Activated CD8-positive, alpha-beta T cell treated with anti-CD3 and anti-CD28 coated beads for 36 hours (primary cell): Measurements from ENCODE around the gene SELENOH. TPM values are rescaled to one million over a fixed set of nuclear protein-coding genes. Genes with fewer than 3 reads are reported as not detected.
A peak's percentile ranks its signal among the peaks of the same experiment; 100 is the strongest.
"Not testable (repeated sequence)": the region's sequence is repeated elsewhere in the genome, so short reads cannot be mapped to it uniquely, and the experiment has no call there.

Source experiments
- ATAC-seq: fragments of 200-7000 bp; cut with Tn5 transposase; one replicate; pipeline ENCODE4 v1.10.0; 2021; ENCODE audit warnings: mild to moderate bottlenecking, moderate library complexity
- CTCF ChIA-PET: fragments of 350-600 bp; sonication (Branson Sonifier 250); formaldehyde crosslinking; loops from one replicate; lab custom pipeline; 2021; ENCODE audit warnings: antibody characterized with exemption; lab: Charles Lee
- POLR2A ChIA-PET: fragments of 350-600 bp; sonication (Branson Sonifier 250); formaldehyde crosslinking; loops from one replicate; lab custom pipeline; 2021; ENCODE audit warnings: antibody characterized with exemption; lab: Charles Lee
- DNase-seq: peaks from one replicate; pipeline ENCODE4 v3.0.0-alpha.2; 2020
- H3K27ac Mint-ChIP-seq: one replicate; pipeline ENCODE4 v1.8.0; 2021; ENCODE audit warnings: mild to moderate bottlenecking, mixed read lengths
- H3K27me3 Mint-ChIP-seq: one replicate; pipeline ENCODE4 v1.8.0; 2021; ENCODE audit warnings: mixed read lengths
- H3K36me3 Mint-ChIP-seq: one replicate; pipeline ENCODE4 v1.8.0; 2021; ENCODE audit warnings: low read depth, mixed read lengths
- H3K4me1 Mint-ChIP-seq: one replicate; pipeline ENCODE4 v1.8.0; 2021; ENCODE audit warnings: low read depth, mixed read lengths
- H3K4me3 Mint-ChIP-seq: one replicate; pipeline ENCODE4 v1.8.0; 2021; ENCODE audit warnings: mild to moderate bottlenecking, moderate library complexity, mixed read lengths
- H3K9me3 Mint-ChIP-seq: one replicate; pipeline ENCODE4 v1.8.0; 2021; ENCODE audit warnings: mixed read lengths
- intact Hi-C: fragments of 100-400 bp; cut with micrococcal nuclease; formaldehyde crosslinking; loops from one replicate; pipeline ENCODE4 v1.10.0; 2022
- total RNA-seq, 2 experiments: library from RNA; stranded (reverse); gene quantifications; one replicate each; pipeline ENCODE4 v1.2.3, GENCODE V29; 2021
- TF ChIP-seq, protein P1 (sequence below): fragments of 200-600 bp; IDR thresholded peaks from one replicate; pipeline ENCODE4 v1.8.0; 2022; ENCODE audit warnings: antibody characterized with exemption, mild to moderate bottlenecking

The SELENOH gene
- total RNA-seq, 2 experiments from 2014 or later = 257 to 265 TPM

DNA sequence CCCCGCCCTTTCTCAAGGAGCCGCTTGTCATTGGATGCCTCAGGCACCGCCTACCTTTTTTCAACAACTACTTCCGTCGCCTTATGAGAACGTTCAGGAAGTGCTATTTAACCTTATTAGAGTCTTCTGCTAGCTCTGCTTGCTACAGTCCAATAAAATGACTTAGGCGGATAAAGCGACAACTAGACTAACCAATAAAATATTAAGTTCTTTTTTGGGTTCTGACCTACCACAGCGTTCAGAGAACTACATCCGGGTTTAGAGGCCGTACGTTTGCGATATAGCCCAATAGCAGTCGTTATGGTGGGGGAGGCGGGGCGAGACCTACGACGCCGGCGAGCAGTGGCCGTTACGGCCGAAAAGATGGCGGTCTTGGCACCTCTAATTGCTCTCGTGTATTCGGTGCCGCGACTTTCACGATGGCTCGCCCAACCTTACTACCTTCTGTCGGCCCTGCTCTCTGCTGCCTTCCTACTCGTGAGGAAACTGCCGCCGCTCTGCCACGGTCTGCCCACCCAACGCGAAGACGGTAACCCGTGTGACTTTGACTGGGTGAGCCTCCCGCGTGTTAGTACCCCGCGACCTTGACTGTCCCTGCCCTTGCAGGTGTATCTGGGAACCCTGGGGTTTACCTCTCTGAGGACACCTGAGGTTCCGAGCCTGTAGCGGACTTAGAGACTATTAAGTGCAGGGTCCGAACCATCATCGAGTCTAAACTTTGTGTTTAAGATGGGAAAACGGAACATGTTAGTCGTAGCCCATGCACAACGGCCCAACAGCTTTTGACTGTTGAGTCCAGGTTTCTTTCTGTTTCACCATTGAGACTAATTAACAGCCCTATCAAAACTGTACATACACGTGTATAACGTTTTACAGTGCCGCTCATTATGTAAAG lies 28.8 kb upstream of the SELENOH start, which contains the start of gene TMX2:
Gene TMX2 (plus strand): TSS at position 338 of the 895 bp plus-strand sequence. CDS start 26 bp downstream, at position 364.
- DNase-seq = peak; percentile 97
- peaks cover 19% of the 10 kb centered on the region for H3K36me3 Mint-ChIP-seq
- ChIA-PET CTCF (interaction anchor here (1.4 to 3.0 kb wide), 2 partner anchors 88 to 89 kb away, joined by 5 to 18 read pairs; no protein-coding TSS in a partner anchor), POLR2A (interaction anchor here (1.0 to 2.0 kb wide), 6 partner anchors 9 to 145 kb away, joined by 4 to 8 read pairs (median 5); partner anchors contain the start of genes SELENOH and UBE2L6)
- peak within 1 kb of the TSS; percentile 90 for H3K27ac Mint-ChIP-seq
- peak within 1 kb of the TSS; percentile 85 for H3K4me3 Mint-ChIP-seq
- peak; percentile 91 for ATAC-seq
- intact Hi-C loops = loop anchor here (1.0 to 5.0 kb wide), 2 partner anchors 29 to 45 kb away; partner anchors contain the start of genes SELENOH and ZDHHC5
- H3K27me3 Mint-ChIP-seq = no peaks in the 10 kb centered on the region
- H3K9me3 Mint-ChIP-seq = no peaks in the 10 kb centered on the region
- TF ChIP-seq, protein P1, sequence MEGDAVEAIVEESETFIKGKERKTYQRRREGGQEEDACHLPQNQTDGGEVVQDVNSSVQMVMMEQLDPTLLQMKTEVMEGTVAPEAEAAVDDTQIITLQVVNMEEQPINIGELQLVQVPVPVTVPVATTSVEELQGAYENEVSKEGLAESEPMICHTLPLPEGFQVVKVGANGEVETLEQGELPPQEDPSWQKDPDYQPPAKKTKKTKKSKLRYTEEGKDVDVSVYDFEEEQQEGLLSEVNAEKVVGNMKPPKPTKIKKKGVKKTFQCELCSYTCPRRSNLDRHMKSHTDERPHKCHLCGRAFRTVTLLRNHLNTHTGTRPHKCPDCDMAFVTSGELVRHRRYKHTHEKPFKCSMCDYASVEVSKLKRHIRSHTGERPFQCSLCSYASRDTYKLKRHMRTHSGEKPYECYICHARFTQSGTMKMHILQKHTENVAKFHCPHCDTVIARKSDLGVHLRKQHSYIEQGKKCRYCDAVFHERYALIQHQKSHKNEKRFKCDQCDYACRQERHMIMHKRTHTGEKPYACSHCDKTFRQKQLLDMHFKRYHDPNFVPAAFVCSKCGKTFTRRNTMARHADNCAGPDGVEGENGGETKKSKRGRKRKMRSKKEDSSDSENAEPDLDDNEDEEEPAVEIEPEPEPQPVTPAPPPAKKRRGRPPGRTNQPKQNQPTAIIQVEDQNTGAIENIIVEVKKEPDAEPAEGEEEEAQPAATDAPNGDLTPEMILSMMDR = no peak
- peaks cover 46% of the 10 kb centered on the region for H3K4me1 Mint-ChIP-seq

DNA sequence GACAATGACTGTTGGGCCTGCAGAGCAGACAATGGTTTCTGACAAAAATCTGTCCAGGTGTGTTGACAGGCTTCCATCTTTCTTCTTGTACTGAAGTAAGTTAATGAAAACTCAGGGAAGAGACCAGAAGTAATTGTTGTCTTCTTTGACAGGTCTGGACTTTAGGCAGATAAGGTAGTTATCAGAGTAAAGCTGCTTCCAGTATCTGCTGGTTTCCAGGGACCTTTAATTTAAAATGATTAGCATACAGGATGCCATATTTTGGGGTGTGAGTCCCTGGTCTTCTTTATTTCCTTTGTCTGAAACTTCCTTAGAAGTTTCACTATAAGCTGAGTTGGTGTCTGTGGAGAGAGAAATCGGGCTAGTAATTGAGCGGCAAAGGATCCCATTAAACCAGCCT lies 27.5 kb upstream of the SELENOH start:
- Mint-ChIP-seq H3K36me3 (peaks cover 23% of the 10 kb centered on the region), H3K27me3 (no peaks in the 10 kb centered on the region), H3K4me1 (peaks cover 41% of the 10 kb centered on the region), H3K27ac (peak overlapping the region; percentile 90), H3K9me3 (no peaks in the 10 kb centered on the region), H3K4me3 (peak overlapping the region; percentile 85)
- ATAC-seq (no peak), DNase-seq (no peak)
- TF ChIP-seq, protein P1 = no peak
- ChIA-PET CTCF (interaction anchor here (0.6 to 3.0 kb wide), 8 partner anchors 14 to 146 kb away, joined by 3 to 18 read pairs (median 3); partner anchors contain the start of genes SELENOH and UBE2L6), POLR2A (interaction anchor here (1.0 to 1.4 kb wide), 4 partner anchors 10 to 33 kb away, joined by 3 to 4 read pairs (median 4); partner anchors contain the start of gene SELENOH)
- intact Hi-C loops = loop anchor here (5.0 kb wide), 1 partner anchor 47 kb away; the partner anchor contains the start of gene ZDHHC5

DNA sequence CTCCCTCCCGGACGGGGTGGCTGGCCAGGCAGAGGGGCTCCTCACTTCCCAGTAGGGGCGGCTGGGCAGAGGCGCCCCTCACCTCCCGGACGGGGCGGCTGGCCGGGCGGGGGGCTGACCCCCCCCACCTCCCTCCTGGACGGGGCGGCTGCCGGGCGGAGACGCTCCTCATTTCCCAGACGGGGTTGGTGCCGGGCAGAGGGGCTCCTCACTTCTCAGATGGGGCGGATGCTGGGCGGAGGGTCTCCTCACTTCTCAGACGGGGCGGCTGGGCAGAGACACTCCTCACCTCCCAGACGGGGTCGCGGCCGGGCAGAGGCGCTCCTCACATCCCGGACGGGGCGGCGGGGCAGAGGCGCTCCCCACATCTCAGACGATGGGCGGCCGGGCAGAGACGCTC lies 24.6 kb upstream of the SELENOH start:
- POLR2A ChIA-PET, DNase-seq, CTCF ChIA-PET, ATAC-seq, H3K27me3 Mint-ChIP-seq, H3K4me3 Mint-ChIP-seq, H3K27ac Mint-ChIP-seq, intact Hi-C loops, H3K9me3 Mint-ChIP-seq: not testable (repeated sequence)
- Mint-ChIP-seq H3K4me1 (peaks cover 26% of the 10 kb centered on the region), H3K36me3 (peaks cover 23% of the 10 kb centered on the region)

DNA sequence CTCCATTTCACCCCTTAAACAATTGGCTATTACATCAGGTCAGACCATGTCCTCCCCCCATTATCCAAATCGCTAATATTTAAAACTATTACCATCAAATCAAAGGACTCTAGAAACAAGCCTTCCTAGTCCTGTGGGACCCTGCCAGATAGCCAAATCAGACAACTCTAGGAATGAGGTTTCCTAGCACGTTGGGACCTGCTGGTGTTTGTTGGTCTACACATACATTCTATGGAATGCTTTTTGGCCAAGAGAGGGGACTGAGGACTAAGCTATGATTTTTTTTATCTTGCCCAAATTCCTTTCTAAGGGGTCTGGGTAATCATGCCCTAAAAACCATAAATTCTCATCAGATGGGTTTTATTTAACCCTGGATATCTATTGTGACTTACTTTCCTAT lies 14.1 kb upstream of the SELENOH start:
- no peaks in the 10 kb centered on the region for H3K27me3 Mint-ChIP-seq
- ChIA-PET CTCF (interaction anchor here (1.2 kb wide), 1 partner anchor 13 kb away, joined by 3 read pairs; no protein-coding TSS in a partner anchor), POLR2A (interaction anchor here (0.6 to 1.3 kb wide), 2 partner anchors 13 to 14 kb away, joined by 3 read pairs; partner anchors contain the start of gene SELENOH)
- TF ChIP-seq, protein P1 = no peak
- no peak overlapping the region for H3K4me3 Mint-ChIP-seq
- H3K36me3 Mint-ChIP-seq = peaks cover 6% of the 10 kb centered on the region
- peaks cover 25% of the 10 kb centered on the region for H3K4me1 Mint-ChIP-seq
- intact Hi-C loops = no loop called here
- no peaks in the 10 kb centered on the region for H3K9me3 Mint-ChIP-seq
- ATAC-seq (no peak), DNase-seq (no peak)
- peak overlapping the region; percentile 54 for H3K27ac Mint-ChIP-seq

DNA sequence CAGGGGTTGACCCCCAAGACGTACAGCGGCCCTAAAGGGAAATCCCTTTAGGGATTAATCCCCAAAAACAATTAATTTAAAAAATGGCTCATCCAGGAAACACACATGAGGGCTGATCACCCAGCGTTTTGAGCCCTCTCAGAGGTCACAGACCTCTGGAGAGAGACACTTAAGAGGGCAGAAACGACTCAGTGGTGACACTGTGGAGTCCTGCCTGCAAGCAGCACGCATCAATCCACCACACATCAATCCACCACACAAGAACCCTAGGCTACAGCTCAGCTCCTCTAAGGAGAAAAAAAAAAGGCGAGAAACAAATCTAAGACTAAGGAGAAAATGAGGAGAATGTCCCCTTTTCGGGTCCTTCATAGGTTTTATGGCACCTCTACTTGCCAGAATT lies 12.5 kb upstream of the SELENOH start:
- intact Hi-C loops = no loop called here
- Mint-ChIP-seq H3K9me3 (no peaks in the 10 kb centered on the region), H3K27me3 (no peaks in the 10 kb centered on the region), H3K36me3 (peaks cover 6% of the 10 kb centered on the region), H3K27ac (peak overlapping the region; percentile 64), H3K4me3 (no peak overlapping the region), H3K4me1 (peaks cover 26% of the 10 kb centered on the region)
- ChIA-PET CTCF (interaction anchor here (1.0 to 1.3 kb wide), 2 partner anchors 41 to 72 kb away, joined by 3 to 5 read pairs; no protein-coding TSS in a partner anchor), POLR2A (no interaction called here)
- TF ChIP-seq, protein P1 = no peak
- DNase-seq (no peak), ATAC-seq (no peak)
